GM18858 (cell line): Measurements from ENCODE around the gene KRTAP5-9.
"Not testable (repeated sequence)": the region's sequence is repeated elsewhere in the genome, so short reads cannot be mapped to it uniquely, and the experiment has no call there.

Experiments
- ATAC-seq: cut with Tn5 transposase; IDR thresholded peaks from one replicate; pipeline ENCODE4 v1.9.1; 2021; ENCODE audit not compliant: unreplicated experiment

Gene KRTAP5-9

DNA sequence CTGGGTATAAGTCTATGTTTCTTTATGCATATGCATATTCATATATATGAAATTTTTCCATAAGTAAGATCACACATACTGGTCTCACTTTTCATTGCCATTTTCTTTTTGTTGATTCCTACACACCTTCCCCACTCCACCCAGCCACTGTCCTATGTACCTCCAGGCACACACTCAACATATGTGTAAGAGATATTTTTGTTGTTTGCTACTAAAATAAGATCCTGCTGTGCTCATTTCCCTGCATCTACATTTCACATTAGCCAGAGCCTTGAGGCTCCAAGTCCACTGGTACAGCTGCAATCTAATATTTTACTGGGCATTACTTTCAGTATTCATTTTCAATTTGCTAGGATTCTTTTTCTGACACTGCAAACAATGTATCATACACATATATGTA lies 9.0 kb downstream of the KRTAP5-9 start:
- no peak for ATAC-seq

DNA sequence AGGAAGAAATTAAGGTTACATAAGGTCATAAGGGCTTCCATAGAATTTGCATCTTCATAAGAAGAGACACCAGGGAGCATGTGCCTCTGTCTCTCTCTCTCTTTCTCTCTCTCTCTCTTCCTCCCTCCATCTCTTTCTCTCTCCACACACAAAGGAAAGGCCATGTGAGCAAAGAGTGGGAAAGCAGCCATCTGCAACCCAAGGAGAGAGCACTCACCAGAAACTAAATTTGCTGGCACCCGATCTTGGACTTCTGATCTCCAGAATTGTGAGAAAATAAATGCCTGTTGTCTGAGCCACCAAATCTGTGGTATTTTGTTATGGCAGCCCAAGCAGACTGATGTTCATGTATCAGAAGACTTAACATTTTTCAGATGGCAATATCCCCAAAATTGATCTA lies 10.8 kb downstream of the KRTAP5-9 start:
- no peak for ATAC-seq

DNA sequence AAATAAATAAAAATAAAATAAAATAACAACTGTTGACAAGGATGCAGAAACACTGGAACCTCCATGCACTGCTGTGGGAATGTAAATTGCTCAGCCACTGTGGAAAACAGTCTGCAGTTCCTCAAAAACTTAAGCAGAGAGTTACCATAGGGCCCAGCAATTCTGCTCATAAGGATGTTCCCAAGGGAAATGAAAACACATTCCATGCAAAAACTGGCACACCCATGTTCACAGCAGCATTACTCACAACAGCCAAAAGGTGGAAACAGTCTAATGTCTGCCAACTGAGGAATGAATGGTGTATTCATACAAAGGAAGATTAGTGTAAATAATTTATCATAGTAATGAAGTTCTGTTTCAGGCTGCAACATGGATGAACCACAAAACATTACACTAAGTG lies 13.9 kb downstream of the KRTAP5-9 start:
- no peak for ATAC-seq

DNA sequence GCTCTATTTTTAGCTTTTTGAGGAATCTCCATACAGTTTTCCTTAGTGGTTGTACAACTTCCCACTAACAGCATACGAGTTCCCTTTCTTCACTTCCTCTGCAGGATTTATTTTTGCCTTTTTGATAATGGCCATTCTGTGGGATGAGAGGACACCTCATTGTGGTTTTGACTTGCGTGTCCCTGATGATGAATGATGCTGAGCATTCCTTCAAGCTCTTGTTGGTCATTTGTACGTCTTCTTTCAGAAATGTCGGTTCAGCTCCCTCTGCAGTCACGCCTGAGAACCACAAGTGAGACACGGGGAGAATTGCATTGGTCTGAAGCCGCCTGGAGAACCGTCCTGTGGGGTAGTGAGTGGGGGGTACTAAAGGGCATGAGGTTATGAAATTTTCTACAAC lies 15.2 kb downstream of the KRTAP5-9 start:
- no peak for ATAC-seq

DNA sequence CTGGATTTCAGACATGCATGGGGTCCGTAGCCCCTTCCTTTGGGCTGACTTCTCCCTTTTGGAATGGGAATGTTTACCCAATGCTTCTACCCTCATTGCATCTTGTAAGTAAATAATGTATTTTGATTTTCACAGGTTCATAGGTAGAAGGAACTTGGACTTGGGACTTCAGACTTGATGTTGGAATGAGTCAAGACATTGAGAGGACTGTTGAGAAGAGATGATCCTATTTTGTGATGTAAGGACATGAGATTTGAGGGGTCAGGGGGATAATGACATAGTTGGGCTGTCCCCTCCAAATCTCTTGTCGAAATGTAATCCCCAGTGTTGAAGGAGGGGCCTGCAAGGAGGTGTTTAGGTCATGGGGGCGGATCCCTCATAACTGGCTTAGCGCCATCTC lies 16.2 kb downstream of the KRTAP5-9 start:
- ATAC-seq = no peak

DNA sequence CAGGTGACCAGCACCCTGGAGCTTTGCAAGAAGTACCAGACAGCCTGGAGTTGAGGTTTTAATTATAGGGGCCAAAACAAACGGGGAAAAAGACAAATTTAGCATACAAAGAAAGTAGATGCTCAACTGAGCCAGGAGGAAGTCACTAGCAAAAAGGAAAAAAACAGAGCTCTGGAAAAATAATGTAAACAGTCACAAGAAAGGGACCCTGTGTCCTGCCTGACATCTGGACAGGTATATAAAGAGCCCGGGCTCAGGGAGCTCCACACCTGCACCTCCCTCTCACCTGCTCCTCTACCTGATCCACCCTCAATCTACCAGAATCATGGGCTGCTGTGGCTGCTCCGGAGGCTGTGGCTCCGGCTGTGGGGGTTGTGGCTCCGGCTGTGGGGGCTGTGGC lies 17.0 kb downstream of the KRTAP5-9 start, which contains the start of gene KRTAP5-10:
TSS of gene KRTAP5-10 (plus strand) at position 301 of the 400 bp plus-strand sequence. CDS start at position 326, 25 bp downstream.
- no peak for ATAC-seq

DNA sequence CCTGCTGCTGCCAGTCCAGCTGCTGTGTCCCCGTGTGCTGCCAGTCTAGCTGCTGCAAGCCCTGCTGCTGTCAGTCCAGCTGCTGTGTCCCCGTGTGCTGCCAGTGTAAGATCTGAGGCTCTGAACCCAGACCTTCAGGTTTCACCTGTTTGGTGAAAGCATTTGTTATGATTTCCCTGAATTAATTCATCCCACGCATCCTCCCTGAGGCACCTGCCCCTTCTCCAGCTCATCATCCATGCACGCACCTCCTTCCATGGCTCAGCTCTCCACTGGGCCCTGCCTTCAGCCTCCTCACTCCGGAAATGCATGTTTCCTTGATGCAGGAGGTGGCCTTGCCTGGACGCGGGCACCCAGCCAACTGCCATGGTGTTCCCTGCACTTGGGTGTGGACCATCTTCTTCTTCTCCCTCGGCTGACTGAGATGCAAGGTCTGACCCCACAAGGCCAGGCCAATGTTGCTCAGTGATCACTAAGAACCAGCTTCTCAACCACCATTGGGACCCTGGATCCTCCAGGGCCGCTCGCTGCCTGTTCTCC lies 17.9 kb downstream of the KRTAP5-9 start:
- no peak for ATAC-seq

DNA sequence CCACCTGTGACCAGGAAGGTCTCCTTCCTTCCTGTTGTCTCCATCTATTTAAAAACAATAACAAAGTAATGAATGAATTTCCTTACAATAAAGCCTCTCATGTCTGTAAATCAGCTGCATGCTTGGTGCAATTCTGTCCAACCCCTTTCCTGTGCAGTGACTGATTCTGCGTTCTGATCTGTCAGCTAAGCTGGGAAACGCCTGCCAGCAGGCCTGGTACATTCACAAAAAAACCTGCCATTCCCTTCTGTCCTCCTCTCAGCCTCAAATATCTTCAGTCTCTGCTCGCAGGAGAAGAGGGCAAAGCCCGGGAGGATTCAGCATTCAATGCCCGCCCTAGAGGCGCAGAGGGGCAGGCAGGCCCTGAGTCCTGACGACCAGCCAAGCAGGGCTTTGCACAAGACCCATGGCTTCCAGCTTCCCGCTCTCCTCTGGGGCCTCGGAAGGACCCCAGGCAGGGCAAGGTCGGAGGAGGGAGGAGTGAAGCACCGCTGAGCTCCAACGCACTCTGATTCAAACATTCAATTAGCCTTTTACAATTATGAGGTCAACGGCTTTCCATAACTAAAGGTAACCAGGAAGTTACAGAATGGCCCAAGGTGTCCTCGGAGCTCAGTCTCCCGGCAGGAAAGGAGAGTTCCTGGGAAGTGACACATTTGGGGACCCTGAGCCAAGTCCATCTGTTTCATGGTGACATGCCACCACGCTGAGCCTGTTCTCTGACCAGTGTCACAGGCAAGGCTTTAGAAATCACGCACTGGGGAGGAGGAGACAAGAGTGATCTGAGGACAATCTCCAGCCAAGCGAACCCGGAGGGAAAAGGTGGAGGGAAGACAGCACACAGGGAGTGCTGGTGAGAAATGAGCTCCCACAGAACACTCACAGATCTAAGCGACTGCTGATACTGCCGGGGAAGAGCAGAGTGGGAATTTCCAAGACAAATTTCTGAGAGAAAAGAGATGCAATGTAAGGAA lies 18.7 kb downstream of the KRTAP5-9 start:
- not testable (repeated sequence) for ATAC-seq

DNA sequence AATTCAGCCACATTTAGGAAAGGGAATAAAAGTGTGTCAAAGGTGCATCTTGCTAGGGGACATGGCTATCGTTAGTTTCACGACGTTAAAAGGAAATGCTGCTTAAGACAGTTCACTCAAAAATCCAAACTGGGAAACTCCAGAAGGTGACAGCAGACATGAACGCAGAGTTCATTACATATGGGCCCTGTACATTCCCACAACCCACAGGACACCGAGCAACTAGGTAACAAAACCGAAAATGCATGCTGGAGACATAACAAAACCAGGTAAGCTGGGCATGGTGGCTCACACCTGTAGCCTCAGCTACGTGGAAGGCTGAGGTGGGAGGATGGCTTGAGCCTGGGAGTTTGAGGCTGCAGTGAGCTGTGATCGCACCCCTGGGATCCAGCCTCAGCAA lies 19.4 kb downstream of the KRTAP5-9 start:
- ATAC-seq = not testable (repeated sequence)

DNA sequence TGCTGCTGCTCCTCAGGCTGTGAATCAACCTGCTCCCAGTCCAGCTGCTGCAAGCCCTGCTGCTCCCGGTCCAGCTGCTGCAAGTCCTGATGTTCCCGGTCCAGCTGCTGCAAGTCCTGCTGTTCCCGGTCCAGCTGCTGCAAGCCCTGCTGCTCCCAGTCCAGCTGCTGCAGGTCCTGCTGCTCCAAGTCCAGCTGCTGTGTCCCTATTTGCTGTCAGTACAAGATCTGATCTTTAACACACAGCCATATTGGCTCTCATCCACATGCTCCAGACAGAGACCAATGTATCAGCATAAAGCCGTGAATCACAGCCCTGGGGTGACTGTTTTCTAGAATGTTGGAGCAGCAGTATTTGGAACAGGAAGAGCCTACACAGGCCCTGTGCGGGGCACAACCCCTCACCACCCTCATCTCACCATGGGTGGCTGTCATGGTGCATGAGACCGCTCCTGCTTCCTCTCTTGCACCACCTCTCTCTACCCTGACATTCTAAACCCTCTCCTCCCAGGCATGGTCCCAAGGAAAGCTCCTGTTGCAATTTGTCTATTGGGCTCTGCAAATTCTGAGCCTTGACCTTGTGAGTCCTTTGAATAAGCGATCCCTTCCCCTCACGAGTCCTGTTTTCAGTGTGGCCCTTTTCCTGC lies 20.6 kb downstream of the KRTAP5-9 start:
- no peak for ATAC-seq

DNA sequence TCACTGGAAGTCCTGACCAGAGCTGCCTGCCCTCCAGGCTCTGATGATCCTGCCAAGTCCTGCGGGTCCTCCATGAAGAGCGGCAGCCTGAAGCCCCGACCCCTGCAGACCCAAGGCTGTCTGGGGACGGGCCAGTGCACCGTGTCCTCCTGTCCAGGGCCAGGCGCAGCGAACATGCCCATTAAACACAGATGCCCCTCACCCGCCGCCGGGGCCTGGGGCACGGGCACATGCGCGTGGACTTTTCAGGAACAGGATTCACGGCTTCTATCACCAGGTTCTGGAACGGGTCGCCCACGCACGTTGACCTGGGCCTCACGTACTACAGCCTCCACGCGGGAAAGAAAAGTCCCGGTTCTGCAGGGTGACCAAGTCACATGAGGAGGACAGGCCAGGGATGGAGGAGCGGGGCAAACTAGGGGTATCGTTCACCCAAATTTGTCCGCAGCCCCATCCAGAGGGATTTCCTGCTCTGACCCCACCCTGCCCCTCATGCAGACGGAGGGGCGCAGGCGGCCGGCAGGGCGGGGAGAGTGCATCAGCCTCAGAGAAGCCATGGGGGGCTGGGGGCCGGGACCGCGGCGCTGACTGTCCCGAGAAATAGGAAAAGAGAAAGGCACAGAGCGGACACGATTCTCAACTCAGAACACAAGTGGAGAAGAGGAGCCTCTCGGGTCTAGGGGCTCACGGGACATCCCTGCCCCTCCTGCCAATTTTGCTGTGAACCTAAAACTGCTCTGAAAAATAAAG lies 23.1 kb downstream of the KRTAP5-9 start:
- not testable (repeated sequence) for ATAC-seq

DNA sequence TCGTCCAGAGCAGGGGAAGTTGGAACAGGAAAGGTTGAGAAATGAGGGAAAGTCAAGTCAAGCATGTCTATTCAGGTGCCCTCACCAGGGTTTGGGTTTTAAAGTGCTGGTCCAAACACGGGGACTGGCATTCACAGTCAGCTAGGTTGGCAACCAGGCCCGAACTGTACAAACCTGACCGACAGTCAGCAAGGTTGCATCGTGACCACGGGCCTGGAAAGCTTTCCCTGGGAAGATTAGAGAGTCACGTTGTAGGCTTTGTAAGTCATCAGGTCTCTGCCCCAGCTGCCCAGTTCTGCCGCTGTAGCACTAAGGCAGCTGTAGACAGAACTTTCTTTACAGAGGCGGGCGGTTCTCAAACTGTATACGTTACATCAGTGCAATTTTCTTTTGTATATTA lies 24.6 kb downstream of the KRTAP5-9 start:
- no peak for ATAC-seq

DNA sequence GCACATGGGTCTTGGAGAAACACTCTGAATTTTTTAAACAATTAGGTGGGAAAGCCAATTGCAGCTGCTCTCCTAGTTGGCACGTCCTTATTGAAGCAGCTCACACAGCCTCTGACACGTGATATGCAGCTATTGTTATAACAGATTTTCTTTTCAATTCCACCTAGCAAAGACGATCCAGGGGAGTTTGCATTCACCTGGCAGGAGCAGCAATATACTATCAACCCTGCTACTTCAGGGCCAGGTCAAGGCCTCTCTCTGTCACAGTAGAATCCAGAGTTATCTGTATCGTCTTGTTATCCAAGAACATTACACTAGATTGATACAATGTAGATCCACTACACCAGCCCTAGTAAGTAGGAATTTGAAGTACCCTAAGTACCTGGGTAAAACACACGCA lies 26.2 kb downstream of the KRTAP5-9 start:
- ATAC-seq = no peak

DNA sequence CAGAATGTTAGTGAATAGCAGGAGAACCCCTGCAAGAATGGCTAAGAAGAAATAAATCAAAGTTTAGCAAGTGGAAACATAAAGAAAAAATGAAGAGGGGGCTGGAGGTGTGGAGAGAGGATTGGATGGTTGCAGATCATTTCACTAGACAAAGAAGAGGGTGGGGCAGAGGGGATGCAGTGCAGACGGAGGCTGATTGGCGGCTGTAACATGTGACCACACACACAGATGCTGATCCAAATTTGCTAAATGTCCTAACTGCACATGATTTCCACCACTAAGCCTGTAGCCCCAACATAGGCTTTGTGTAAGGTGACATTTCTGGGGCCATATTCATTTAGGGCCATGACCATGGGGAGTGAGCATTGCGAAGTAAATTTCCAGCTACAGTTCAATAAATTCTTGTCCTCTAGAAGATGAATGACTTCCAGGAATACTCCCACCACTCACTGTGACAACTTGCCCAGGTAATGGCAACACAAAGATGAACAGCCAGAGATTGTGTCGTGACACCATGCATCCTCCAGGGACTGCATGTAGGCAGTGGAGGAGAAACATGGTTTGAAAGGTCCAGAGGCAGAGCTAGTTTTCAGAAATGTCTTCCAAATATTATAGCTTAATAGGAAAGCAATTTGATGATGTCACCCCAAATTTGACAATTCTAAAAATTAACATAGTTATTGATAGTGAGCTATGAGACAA lies 27.7 kb downstream of the KRTAP5-9 start:
- ATAC-seq = no peak

DNA sequence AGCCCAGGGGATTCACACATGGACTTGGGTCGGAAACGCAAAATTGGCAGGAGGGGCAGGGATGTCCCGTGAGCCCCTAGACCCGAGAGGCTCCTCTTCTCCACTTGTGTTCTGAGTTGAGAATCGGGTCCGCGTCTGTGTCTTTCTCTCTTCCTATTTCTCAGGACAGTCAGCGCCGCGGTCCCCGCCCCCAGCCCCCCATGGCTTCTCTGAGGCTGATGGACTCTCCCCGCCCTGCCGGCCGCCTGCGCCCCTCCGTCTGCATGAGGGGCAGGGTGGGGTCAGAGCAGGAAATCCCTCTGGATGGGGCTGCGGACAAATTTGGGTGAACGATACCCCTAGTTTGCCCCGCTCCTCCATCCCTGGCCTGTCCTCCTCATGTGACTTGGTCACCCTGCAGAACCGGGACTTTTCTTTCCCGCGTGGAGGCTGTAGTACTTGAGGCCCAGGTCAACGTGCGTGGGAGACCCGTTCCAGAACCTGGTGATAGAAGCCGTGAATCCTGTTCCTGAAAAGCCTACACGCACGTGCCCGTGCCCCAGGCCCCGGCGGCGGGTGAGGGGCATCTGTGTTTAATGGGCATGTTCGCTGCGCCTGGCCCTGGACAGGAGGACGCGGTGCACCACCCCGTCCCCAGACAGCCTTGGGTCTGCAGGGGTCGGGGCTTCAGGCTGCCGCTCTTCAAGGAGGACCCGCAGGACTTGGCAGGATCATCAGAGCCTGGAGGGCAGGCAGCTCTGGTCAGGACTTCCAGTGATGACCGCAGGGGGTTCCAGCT lies 28.7 kb downstream of the KRTAP5-9 start:
- ATAC-seq = not testable (repeated sequence)

DNA sequence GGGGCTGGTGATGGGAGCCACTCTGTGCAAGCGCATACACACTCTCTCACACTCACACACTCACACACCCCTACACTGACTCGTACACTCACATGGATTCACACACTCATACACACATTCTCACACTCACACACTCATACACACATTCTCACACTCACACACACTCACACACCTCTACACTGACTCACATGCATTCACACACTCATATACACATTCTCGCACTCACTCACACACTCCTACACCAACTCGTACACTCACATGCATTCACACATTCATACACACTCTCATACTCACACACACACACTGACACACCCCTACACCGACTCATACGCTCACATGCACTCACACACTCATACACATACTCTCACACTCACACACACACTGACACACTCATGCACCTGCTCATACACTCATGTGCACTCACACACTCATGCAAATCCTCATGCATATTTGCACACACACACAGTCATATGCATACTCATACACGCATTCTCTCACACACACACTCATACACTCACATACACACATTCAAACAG lies 29.3 kb downstream of the KRTAP5-9 start:
- no peak for ATAC-seq

DNA sequence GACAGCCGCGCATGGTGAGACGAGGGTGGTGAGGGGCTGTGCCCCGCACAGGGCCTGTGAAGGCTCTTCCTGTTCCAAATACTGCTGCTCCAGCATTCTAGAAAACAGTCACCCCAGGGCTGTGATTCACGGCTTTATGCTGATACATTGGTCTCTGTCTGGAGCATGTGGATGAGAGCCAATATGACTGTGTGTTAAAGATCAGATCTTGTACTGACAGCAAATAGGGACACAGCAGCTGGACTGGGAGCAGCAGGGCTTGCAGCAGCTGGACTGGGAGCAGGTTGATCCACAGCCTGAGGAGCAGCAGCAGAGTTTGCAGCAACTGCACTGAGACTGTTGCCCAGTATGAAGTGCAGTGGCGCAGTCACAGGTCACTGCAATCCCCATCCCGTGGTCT lies 31.3 kb downstream of the KRTAP5-9 start:
- ATAC-seq = not testable (repeated sequence)

DNA sequence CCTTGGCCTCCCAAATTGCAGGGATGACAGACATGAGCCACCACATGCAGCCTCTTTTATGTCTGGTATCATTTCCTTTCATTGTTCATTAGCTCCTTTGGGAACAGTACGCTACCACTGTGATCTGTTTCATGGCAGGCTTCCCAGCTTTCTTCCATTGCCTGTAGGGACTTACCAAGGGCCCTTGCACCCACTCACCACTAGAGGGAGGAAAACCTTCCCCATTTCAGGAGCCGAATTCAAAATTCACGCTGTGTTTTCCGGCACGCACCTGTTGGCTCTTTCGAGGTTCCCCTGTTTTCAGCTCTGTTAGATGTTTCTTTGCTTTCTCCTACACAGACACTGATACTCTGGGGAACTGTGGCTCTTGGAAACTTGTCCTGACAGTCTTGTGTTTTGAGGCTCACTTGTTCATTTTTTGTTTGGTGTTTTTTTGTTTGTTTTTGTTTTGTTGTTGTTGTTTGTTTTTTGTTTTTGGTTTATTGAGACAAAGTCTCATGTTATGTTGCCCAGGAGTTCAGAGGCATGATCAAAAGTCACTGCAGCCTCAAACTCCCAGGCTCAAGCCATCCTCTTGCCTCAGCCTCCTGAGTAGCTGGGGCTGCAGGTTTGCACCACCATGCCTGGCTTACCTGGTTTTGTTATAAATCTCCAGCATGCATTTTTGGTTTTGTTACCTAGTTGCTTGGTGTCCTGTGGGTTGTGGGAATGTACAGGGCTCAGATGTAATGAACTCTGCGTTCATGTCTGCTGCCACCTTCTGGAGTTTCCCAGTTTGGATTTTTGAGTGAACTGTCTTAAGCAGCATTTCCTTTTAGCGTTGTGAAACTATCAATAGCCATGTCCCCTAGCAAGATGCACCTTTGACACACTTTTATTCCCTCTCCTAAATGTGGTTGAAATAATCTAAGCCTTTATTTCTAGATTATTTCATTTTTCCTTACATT lies 32.1 kb downstream of the KRTAP5-9 start:
- ATAC-seq = no peak
